Effector memory CD8-positive, alpha-beta T cell (primary cell): ENCODE results near the gene UNC13C.

Experiments used
- ATAC-seq: fragments of 150-1000 bp; cut with Tn5 transposase; replicated peaks from 2 replicates; pipeline ENCODE4 v1.10.0; 2021; ENCODE audit warnings: mild to moderate bottlenecking, moderate library complexity
- DNase-seq, 3 experiments: peaks; one replicate each; pipeline ENCODE4 v3.0.0; 2021
- H3K27ac Mint-ChIP-seq, 2 donors: one replicate each; pipeline ENCODE4 v1.8.0; 2022; ENCODE audit warnings: mild to moderate bottlenecking in 2 of 2, mixed read lengths in 2 of 2, moderate library complexity in 2 of 2
- H3K27me3 Mint-ChIP-seq, 2 donors: one replicate each; pipeline ENCODE4 v1.8.0; 2022; ENCODE audit warnings: mixed read lengths in 2 of 2
- H3K36me3 Mint-ChIP-seq: one replicate; pipeline ENCODE4 v1.8.0; 2022; ENCODE audit warnings: mild to moderate bottlenecking, moderate library complexity, mixed read lengths; ENCODE audit not compliant: insufficient read depth
- H3K4me1 Mint-ChIP-seq, 2 donors: one replicate each; pipeline ENCODE4 v1.8.0; 2022; ENCODE audit warnings: low read depth in 2 of 2, mixed read lengths in 2 of 2
- H3K4me3 Mint-ChIP-seq, 2 donors: one replicate each; pipeline ENCODE4 v1.8.0; 2022; ENCODE audit warnings: mild to moderate bottlenecking in 2 of 2, mixed read lengths in 2 of 2, moderate library complexity in 2 of 2
- H3K9me3 Mint-ChIP-seq, 2 donors: one replicate each; pipeline ENCODE4 v1.8.0; 2022; ENCODE audit warnings: mixed read lengths in 2 of 2

Gene UNC13C

GRCh38 chr15:54515664-54516582, 537.7 kb downstream of the UNC13C start:
- Mint-ChIP-seq H3K4me3 (no peak overlapping the region), H3K27ac (no peak overlapping the region), H3K27me3 (no peaks in the 10 kb centered on the region), H3K9me3 (no peaks in the 10 kb centered on the region), H3K36me3 (no peaks in the 10 kb centered on the region), H3K4me1 (peaks cover 9 to 19% of the 10 kb centered on the region in 2 donors)
- no peak for DNase-seq
- no peak for ATAC-seq

GRCh38 chr15:54517366-54517765, 539.1 kb downstream of the UNC13C start:
- Mint-ChIP-seq H3K4me3 (no peak overlapping the region), H3K27ac (no peak overlapping the region), H3K4me1 (peaks cover 9 to 19% of the 10 kb centered on the region in 2 donors), H3K27me3 (no peaks in the 10 kb centered on the region), H3K9me3 (no peaks in the 10 kb centered on the region), H3K36me3 (no peaks in the 10 kb centered on the region)
- ATAC-seq: no peak
- DNase-seq: no peak

- no peak overlapping the region for H3K4me3 Mint-ChIP-seq
- peaks cover 9 to 19% of the 10 kb centered on the region in 2 donors for H3K4me1 Mint-ChIP-seq
- no peak for DNase-seq
- H3K27me3 Mint-ChIP-seq: no peaks in the 10 kb centered on the region
- no peaks in the 10 kb centered on the region for H3K9me3 Mint-ChIP-seq
- H3K27ac Mint-ChIP-seq: peak overlapping the region in 1 of 2 donors; percentile 19
- H3K36me3 Mint-ChIP-seq: no peaks in the 10 kb centered on the region
- ATAC-seq: no peak
These were observed 540.1 kb downstream of the UNC13C start for GRCh38 chr15:54518156-54518882.

DNA sequence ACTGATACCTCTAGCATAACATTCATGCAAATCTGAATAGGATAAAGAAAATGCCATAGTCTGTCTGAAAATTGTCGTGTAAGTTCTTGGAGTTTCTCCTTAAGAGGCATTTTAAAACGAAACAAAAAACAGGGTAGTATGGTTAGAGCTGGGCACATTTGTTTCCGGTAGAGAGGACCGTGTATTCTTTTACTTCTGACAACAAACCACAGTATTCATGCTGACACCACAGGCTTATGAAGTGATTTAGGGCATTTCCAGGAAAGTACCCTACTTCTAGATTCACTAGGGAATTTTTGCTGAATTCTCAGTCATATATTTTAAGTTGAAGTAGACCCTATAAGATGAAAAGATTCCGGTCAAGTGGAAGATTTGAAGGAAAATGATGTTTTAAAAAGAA, 541.3 kb downstream of the UNC13C start:
- Mint-ChIP-seq H3K4me1 (peaks cover 9 to 19% of the 10 kb centered on the region in 2 donors), H3K4me3 (peak overlapping the region; percentile 20), H3K36me3 (no peaks in the 10 kb centered on the region), H3K27ac (peak overlapping the region; percentile 7 to 19), H3K27me3 (no peaks in the 10 kb centered on the region), H3K9me3 (no peaks in the 10 kb centered on the region)
- DNase-seq (no peak), ATAC-seq (peak; percentile 89)

DNA sequence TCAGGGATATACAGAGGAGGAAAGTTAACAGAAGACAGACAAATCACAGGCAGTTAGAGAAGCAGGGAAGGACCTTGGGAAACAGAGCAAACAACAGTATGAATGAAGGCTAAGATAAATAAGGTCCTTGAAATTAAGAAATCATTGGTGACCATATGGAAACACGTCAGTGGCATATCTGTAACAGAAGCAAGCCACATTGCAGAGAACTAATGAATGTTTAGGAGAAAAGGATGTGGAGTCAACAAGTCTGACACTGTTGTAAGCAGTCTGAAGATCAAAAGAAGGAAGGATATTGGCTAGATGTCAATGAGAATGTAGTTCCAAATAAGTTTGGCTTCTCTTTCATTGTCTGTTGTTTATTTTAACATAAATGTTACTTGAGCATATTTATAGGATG, 542.4 kb downstream of the UNC13C start:
- no peaks in the 10 kb centered on the region for H3K27me3 Mint-ChIP-seq
- peak overlapping the region in 1 of 2 donors; percentile 4 for H3K27ac Mint-ChIP-seq
- no peaks in the 10 kb centered on the region for H3K36me3 Mint-ChIP-seq
- no peak overlapping the region for H3K4me3 Mint-ChIP-seq
- peaks cover 9 to 19% of the 10 kb centered on the region in 2 donors for H3K4me1 Mint-ChIP-seq
- ATAC-seq (no peak), DNase-seq (no peak)
- H3K9me3 Mint-ChIP-seq: no peaks in the 10 kb centered on the region

- DNase-seq: no peak
- no peaks in the 10 kb centered on the region for H3K9me3 Mint-ChIP-seq
- no peak for ATAC-seq
- no peak overlapping the region for H3K27ac Mint-ChIP-seq
- no peaks in the 10 kb centered on the region for H3K36me3 Mint-ChIP-seq
- H3K27me3 Mint-ChIP-seq: no peaks in the 10 kb centered on the region
- H3K4me1 Mint-ChIP-seq: peaks cover 9 to 19% of the 10 kb centered on the region in 2 donors
- no peak overlapping the region for H3K4me3 Mint-ChIP-seq
These were observed 543.0 kb downstream of the UNC13C start for GRCh38 chr15:54521206-54521605.

GRCh38 chr15:54528021-54528420, 549.8 kb downstream of the UNC13C start:
- no peak for ATAC-seq
- no peak overlapping the region for H3K4me3 Mint-ChIP-seq
- H3K27me3 Mint-ChIP-seq: peaks cover 0 to 9% of the 10 kb centered on the region in 2 donors
- no peak overlapping the region for H3K27ac Mint-ChIP-seq
- H3K4me1 Mint-ChIP-seq: no peaks in the 10 kb centered on the region
- no peak for DNase-seq
- H3K9me3 Mint-ChIP-seq: no peaks in the 10 kb centered on the region
- no peaks in the 10 kb centered on the region for H3K36me3 Mint-ChIP-seq

DNA sequence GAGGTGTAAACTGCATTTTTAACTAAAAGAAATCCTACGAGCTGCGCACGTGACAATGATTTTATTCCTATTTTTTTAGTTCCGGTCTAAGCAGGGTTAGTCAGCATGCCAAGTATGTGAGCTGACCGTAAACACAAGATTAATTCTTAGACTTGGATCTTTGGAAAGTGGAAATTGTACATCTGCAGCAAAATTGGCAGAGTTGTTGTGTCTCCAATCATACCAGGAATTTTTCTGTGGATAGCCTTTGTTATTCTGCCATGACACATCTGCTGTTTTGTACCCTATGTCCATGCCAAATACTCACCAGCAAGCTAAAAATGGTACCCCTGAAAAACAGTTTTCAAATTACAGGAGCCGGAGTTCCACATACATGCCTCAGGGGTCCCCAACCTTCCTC, 562.5 kb downstream of the UNC13C start:
- Mint-ChIP-seq H3K27me3 (no peaks in the 10 kb centered on the region), H3K4me1 (no peaks in the 10 kb centered on the region), H3K9me3 (peaks cover 7% of the 10 kb centered on the region in 2 donors), H3K4me3 (no peak overlapping the region), H3K36me3 (no peaks in the 10 kb centered on the region), H3K27ac (no peak overlapping the region)
- ATAC-seq (no peak), DNase-seq (no peak)

GRCh38 chr15:54547491-54547890, 569.2 kb downstream of the UNC13C start:
- no peaks in the 10 kb centered on the region for H3K36me3 Mint-ChIP-seq
- H3K27ac Mint-ChIP-seq: no peak overlapping the region
- no peak for ATAC-seq
- H3K27me3 Mint-ChIP-seq: no peaks in the 10 kb centered on the region
- no peaks in the 10 kb centered on the region for H3K4me1 Mint-ChIP-seq
- peaks cover 3 to 7% of the 10 kb centered on the region in 2 donors for H3K9me3 Mint-ChIP-seq
- no peak overlapping the region for H3K4me3 Mint-ChIP-seq
- DNase-seq: no peak

- Mint-ChIP-seq H3K4me3 (no peak overlapping the region), H3K9me3 (peaks cover 0 to 2% of the 10 kb centered on the region in 2 donors), H3K27me3 (no peaks in the 10 kb centered on the region), H3K4me1 (no peaks in the 10 kb centered on the region), H3K27ac (no peak overlapping the region), H3K36me3 (no peaks in the 10 kb centered on the region)
- no peak for ATAC-seq
- no peak for DNase-seq
These were observed 572.7 kb downstream of the UNC13C start for GRCh38 chr15:54550954-54551353.

GRCh38 chr15:54556231-54556630, 578.0 kb downstream of the UNC13C start:
- Mint-ChIP-seq H3K36me3 (no peaks in the 10 kb centered on the region), H3K27me3 (no peaks in the 10 kb centered on the region), H3K27ac (no peak overlapping the region), H3K9me3 (peaks cover 0 to 7% of the 10 kb centered on the region in 2 donors), H3K4me3 (no peak overlapping the region), H3K4me1 (no peaks in the 10 kb centered on the region)
- DNase-seq: no peak
- no peak for ATAC-seq

DNA sequence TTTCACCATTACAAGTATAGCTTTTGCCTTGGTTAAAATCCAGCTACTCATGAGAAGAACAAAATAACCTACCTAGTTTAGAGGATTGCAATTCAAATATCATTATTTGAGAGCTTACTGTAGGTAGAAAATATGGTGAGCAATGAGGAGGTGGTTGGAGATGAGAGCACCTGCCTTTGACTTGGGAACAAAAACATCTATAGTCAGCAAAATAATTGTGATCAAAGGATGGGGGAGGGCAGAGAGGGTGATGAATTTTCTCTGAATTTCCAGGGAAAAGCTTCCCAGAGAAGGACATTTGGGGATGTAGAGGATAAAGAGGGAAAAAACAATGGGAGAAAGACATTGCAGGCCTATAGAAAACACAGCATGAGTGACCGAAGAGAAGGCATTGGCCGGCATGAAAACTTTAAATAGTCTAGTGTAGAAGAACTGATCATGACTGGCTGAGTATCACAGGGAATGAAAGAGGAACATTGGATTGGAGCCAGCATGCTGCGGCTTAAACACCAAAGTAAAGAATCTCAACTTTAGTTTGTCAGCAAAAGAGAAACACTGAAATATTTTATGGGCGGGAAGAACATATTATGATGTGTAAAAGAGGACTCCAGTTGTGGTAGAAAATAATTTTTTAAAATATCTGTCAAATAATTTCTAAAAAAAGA, 581.3 kb downstream of the UNC13C start:
- H3K4me3 Mint-ChIP-seq: no peak overlapping the region

GRCh38 chr15:54560417-54560816, 582.2 kb downstream of the UNC13C start:
- Mint-ChIP-seq H3K27me3 (no peaks in the 10 kb centered on the region), H3K36me3 (no peaks in the 10 kb centered on the region), H3K4me3 (no peak overlapping the region), H3K9me3 (peaks cover 0 to 7% of the 10 kb centered on the region in 2 donors), H3K27ac (no peak overlapping the region), H3K4me1 (no peaks in the 10 kb centered on the region)
- no peak for DNase-seq
- ATAC-seq: no peak

More for the DNA sequence above, 581.3 kb downstream of the UNC13C start:
- H3K27me3 Mint-ChIP-seq: no peaks in the 10 kb centered on the region
- H3K36me3 Mint-ChIP-seq: no peaks in the 10 kb centered on the region
- peaks cover 0 to 7% of the 10 kb centered on the region in 2 donors for H3K9me3 Mint-ChIP-seq
- H3K4me1 Mint-ChIP-seq: no peaks in the 10 kb centered on the region
- DNase-seq: no peak
- no peak overlapping the region for H3K27ac Mint-ChIP-seq
- no peak for ATAC-seq
